Sigmoid colon (tissue), 4 donors: ENCODE data around the gene LRRC8A.
"Not testable (repeated sequence)": the region's sequence is repeated elsewhere in the genome, so short reads cannot be mapped to it uniquely, and the experiment has no call there.

ENCODE experiments used
- CTCF ChIP-seq, 4 experiments: fragments of 450-650 bp in 3 of 4; fragments of 200-600 bp in 1 of 4; IDR thresholded peaks; one replicate each; pipeline ENCODE4 v1.5.1; 2016 to 2019; ENCODE audit warnings: antibody characterized with exemption in 4 of 4, mild to moderate bottlenecking in 3 of 4, moderate library complexity in 2 of 4
- EP300 ChIP-seq, 4 donors: sonication (generic); formaldehyde crosslinking; IDR thresholded peaks; one replicate each; pipeline ENCODE4 v1.6.1; 2017; ENCODE audit warnings: antibody characterized with exemption in 4 of 4
- POLR2A ChIP-seq, 2 donors: fragments of 450-650 bp; IDR thresholded peaks; one replicate each; pipeline ENCODE4 v1.6.1; 2016; ENCODE audit warnings: antibody characterized with exemption in 2 of 2, mild to moderate bottlenecking in 2 of 2, moderate library complexity in 2 of 2
- POLR2AphosphoS5 ChIP-seq, 4 donors: sonication (generic); formaldehyde crosslinking; IDR thresholded peaks; one replicate each; pipeline ENCODE4 v1.6.1; 2017; ENCODE audit warnings: antibody characterized with exemption in 4 of 4

GRCh38 chr9:128854454-128854853, 27.5 kb upstream of the LRRC8A start:
- TF ChIP-seq CTCF, POLR2AphosphoS5, EP300, POLR2A (IDR thresholded peaks at IDR 0.05): not testable (repeated sequence)
